Activated CD8-positive, alpha-beta memory T cell treated with anti-CD3 and anti-CD28 coated beads for 48 hours (primary cell): ENCODE data around the gene CABP2.
"Not testable (repeated sequence)": the region's sequence is repeated elsewhere in the genome, so short reads cannot be mapped to it uniquely, and the experiment has no call there.

Source experiments
- DNase-seq, 3 experiments: peaks; one replicate each; pipeline ENCODE4 v3.0.0-alpha.2; 2020; ENCODE audit warnings: low read depth in 2 of 3, low spot score in 2 of 3

Gene CABP2

DNA sequence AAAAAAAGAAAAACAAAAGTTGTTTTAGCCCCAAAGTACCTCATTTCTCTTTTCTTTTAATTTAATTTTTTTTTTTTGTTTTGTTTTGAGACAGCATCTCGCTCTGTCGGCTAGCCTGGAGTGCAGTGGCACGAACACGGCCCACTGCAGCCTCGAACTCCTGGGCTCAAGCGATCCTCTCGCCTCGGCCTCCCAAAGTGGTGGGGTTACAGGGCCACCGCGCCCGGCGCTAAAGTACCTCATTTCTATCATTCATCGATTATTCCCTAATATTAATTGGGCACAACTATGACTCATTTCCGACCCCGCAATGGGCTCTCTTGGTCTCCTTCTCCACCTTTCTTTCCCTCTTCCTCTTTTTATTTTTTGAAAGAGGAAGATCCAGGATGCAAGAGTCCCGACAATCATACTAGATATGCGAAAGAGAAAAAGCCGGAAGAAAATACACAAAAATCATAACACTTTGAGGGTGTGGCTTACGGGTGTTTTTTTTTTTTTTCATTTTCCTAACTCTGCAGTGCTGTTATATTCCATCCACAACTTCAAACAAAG, 40.9 kb downstream of the CABP2 start:
- DNase-seq: no peak

GRCh38 chr11:67477344-67478050, 45.7 kb downstream of the CABP2 start:
- not testable (repeated sequence) for DNase-seq

DNA sequence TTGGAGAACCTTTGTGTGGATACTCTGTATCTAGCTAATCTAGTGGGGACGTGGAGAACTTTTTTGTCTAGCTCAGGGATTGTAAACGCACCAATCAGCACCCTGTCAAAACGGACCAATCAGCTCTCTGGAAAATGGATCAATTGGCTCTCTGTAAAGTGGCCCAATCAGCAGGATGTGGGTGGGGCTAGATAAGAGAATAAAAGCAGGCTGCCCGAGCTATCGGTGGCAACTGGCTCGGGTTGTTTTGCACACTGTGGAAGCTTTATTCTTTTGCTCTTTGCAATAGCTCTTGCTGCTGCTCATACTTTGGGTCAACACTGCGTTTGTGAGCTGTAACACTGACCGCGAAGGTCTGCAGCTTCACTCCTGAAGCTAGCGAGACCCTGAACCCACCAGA, 46.6 kb downstream of the CABP2 start:
- DNase-seq: not testable (repeated sequence)

DNA sequence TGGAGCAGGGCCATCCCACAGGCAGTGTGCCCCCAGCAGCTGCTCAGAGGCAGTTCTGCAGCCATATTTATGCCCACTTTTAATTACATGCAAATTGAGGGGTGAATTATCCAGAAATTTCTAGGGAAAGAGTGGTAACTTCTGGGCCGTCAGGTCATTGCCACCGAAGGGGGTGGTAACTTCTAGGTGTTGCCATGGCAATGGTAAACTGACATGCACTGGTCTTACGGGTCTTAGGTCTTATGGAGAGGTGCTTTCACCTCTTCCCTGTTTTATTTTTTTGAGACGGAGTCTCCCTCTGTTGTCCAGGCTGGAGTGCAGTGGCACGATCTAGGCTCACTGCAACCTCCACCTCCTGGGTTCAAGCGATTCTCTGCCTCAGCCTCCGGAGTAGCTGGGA, 50.4 kb downstream of the CABP2 start:
- no peak for DNase-seq

- no peak for DNase-seq
Observed at GRCh38 chr11:67470337-67471002, 52.8 kb downstream of the CABP2 start.

DNA sequence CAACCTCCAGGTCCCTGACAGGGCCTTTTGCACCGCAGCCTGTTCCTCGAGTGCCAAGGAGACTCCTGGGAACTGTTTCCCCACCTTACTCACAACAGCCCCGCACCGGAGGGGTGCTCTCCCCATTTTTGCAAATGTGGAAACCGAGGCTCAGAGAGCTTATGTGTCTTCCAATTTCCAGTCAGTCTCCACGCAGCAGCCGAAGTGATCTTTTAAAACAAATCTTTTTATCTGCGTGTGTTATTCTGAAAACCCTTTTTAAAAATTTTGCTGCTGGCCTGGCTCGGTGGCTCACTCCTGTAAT, 53.8 kb downstream of the CABP2 start:
- DNase-seq: no peak
